Osteoblast (primary cell): ENCODE measurements around the gene RPS27L. TPM values are rescaled to one million over a fixed set of nuclear protein-coding genes. Genes with fewer than 3 reads are reported as not detected.

Experiments used
- DNase-seq: peaks from one replicate; pipeline ENCODE4 v3.0.0; 2011; ENCODE audit warnings: low spot score, mixed read lengths; ENCODE audit not compliant: insufficient read length; ENCODE audit errors: missing footprints
- H2AFZ ChIP-seq: 2 replicates; pipeline ENCODE4 v1.6.0; 2011; ENCODE audit warnings: mild to moderate bottlenecking, low read length
- H3K27ac ChIP-seq: 2 replicates; pipeline ENCODE4 v1.5.1; 2011; ENCODE audit warnings: mild to moderate bottlenecking, low read depth, low read length, moderate library complexity
- H3K27me3 ChIP-seq: 2 replicates; pipeline ENCODE4 v1.6.0; 2012; ENCODE audit warnings: mild to moderate bottlenecking, control low read depth, inconsistent platforms, low read length, moderate library complexity; ENCODE audit not compliant: insufficient read depth
- H3K36me3 ChIP-seq: 2 replicates; pipeline ENCODE4 v1.5.1; 2011; ENCODE audit warnings: mild to moderate bottlenecking, low read length, control low read depth, moderate library complexity; ENCODE audit not compliant: insufficient read depth
- H3K4me1 ChIP-seq: 2 replicates; pipeline ENCODE4 v1.5.1; 2011; ENCODE audit warnings: mild to moderate bottlenecking, low read length, control low read depth, moderate library complexity; ENCODE audit not compliant: insufficient read depth
- H3K4me2 ChIP-seq: 2 replicates; pipeline ENCODE4 v1.6.0; 2011; ENCODE audit warnings: mild to moderate bottlenecking, low read length; ENCODE audit not compliant: insufficient read depth
- H3K4me3 ChIP-seq: fragments of 200-600 bp; sonication (generic); 3 replicates; pipeline ENCODE4 v1.5.1; 2012; ENCODE audit warnings: mild to moderate bottlenecking, low read length, inconsistent platforms; ENCODE audit not compliant: insufficient read depth
- H3K79me2 ChIP-seq: 2 replicates; pipeline ENCODE4 v1.6.0; 2012; ENCODE audit warnings: mild to moderate bottlenecking, low read length, control low read depth, inconsistent platforms; ENCODE audit not compliant: insufficient read depth
- H3K9me3 ChIP-seq: 2 replicates; pipeline ENCODE4 v1.5.1; 2011; ENCODE audit warnings: low read depth, low read length, control low read depth
- H4K20me1 ChIP-seq: 2 replicates; pipeline ENCODE4 v1.6.0; 2012; ENCODE audit warnings: mild to moderate bottlenecking, low read length, control low read depth; ENCODE audit not compliant: insufficient read depth
- total RNA-seq: library from RNA; depleted of rRNA; stranded (reverse); fragments of >200 nt; gene quantifications from 2 replicates; pipeline ENCODE4 v1.2.3, GENCODE V29; 2012
- TF ChIP-seq, protein P1 (sequence below): IDR thresholded peaks from 2 replicates; pipeline ENCODE4 v1.5.1; 2011; ENCODE audit warnings: mild to moderate bottlenecking, low read depth, low read length, moderate library complexity; ENCODE audit errors: extremely low read depth

The RPS27L gene
- total RNA-seq, 1 donor, result 281 TPM

DNA sequence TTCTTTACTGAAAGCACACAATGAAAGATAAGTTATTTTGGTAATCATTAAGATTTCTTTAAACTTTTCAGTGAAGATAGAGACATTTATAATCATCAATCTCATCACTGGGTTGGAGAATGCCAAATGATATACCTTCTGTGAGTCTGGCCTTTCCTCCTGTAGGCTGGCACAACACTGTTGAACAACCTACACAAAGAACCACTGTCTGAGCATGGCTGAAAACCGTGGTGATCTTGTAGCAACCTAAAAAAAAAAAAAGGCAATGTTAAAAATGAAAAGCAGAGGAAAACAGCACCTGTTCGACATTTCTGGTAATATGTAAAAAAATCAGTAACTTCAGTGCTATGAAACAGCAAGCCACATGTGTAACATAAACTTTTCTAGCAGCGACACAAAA, 1.8 kb downstream of the RPS27L start:
- Histone ChIP-seq H3K27ac (peak overlapping the region; percentile 82), H2AFZ (no peak overlapping the region), H3K36me3 (peaks cover 41% of the 10 kb centered on the region), H3K27me3 (no peaks in the 10 kb centered on the region), H3K4me1 (peaks cover 23% of the 10 kb centered on the region), H4K20me1 (peaks cover 3% of the 10 kb centered on the region), H3K4me2 (peak overlapping the region; percentile 84), H3K9me3 (no peaks in the 10 kb centered on the region), H3K4me3 (peak overlapping the region; percentile 83), H3K79me2 (peaks cover 48% of the 10 kb centered on the region)
- no peak for DNase-seq
- TF ChIP-seq, protein P1, sequence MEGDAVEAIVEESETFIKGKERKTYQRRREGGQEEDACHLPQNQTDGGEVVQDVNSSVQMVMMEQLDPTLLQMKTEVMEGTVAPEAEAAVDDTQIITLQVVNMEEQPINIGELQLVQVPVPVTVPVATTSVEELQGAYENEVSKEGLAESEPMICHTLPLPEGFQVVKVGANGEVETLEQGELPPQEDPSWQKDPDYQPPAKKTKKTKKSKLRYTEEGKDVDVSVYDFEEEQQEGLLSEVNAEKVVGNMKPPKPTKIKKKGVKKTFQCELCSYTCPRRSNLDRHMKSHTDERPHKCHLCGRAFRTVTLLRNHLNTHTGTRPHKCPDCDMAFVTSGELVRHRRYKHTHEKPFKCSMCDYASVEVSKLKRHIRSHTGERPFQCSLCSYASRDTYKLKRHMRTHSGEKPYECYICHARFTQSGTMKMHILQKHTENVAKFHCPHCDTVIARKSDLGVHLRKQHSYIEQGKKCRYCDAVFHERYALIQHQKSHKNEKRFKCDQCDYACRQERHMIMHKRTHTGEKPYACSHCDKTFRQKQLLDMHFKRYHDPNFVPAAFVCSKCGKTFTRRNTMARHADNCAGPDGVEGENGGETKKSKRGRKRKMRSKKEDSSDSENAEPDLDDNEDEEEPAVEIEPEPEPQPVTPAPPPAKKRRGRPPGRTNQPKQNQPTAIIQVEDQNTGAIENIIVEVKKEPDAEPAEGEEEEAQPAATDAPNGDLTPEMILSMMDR, result no peak

DNA sequence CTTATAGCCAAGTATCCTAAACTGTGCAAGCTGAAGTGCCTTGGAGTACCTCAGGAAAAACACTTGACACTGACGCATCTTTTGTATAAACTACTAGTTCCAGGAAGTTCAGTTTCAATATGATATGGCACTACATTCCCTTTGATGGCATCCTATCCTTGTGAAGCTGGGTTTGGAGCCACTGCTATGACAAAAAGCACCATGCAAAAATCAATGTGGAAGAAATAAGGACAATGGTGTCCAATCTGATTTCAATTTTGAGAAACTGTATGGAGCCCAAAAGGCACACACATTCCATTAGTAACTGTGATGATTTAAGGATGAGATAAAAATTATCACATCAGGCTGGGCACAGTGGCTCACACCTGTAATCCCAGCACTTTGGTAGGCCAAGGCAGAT, 5.6 kb downstream of the RPS27L start:
- Histone ChIP-seq H3K9me3 (no peaks in the 10 kb centered on the region), H3K27ac (peak overlapping the region; percentile 4), H4K20me1 (peaks cover 3% of the 10 kb centered on the region), H3K27me3 (no peaks in the 10 kb centered on the region), H3K4me2 (no peak overlapping the region), H3K79me2 (peaks cover 32% of the 10 kb centered on the region), H2AFZ (no peak overlapping the region), H3K36me3 (peaks cover 70% of the 10 kb centered on the region), H3K4me1 (peaks cover 24% of the 10 kb centered on the region), H3K4me3 (no peak overlapping the region)
- no peak for DNase-seq
- TF ChIP-seq, protein P1, result no peak

DNA sequence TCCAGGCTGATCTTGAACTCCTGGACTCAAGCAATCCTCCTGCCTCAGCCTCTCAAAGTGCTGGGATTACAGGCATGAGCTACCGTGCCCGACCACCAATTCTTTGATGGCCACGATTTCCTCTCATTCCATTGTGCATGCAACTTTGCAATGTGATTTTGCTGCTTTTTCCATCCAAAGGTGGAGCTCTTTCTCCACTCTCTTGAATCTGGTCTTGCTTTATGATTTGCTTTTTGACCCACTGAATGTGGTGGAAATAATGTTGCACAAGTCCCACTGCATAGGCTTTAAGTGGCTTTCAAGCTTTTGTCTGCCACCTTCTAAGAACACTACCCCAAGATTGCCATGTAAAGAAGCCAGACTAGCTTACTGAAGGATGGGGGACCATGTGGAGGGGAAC, 10.6 kb downstream of the RPS27L start:
- TF ChIP-seq, protein P1, result peak; percentile 24
- H3K4me3 ChIP-seq, result no peak overlapping the region
- H3K79me2 ChIP-seq, result no peaks in the 10 kb centered on the region
- no peak for DNase-seq
- H4K20me1 ChIP-seq, result no peaks in the 10 kb centered on the region
- H3K4me2 ChIP-seq, result no peak overlapping the region
- H3K9me3 ChIP-seq, result no peaks in the 10 kb centered on the region
- H2AFZ ChIP-seq, result no peak overlapping the region
- H3K27me3 ChIP-seq, result no peaks in the 10 kb centered on the region
- H3K36me3 ChIP-seq, result peaks cover 64% of the 10 kb centered on the region
- H3K4me1 ChIP-seq, result peaks cover 5% of the 10 kb centered on the region
- H3K27ac ChIP-seq, result peak overlapping the region; percentile 32

DNA sequence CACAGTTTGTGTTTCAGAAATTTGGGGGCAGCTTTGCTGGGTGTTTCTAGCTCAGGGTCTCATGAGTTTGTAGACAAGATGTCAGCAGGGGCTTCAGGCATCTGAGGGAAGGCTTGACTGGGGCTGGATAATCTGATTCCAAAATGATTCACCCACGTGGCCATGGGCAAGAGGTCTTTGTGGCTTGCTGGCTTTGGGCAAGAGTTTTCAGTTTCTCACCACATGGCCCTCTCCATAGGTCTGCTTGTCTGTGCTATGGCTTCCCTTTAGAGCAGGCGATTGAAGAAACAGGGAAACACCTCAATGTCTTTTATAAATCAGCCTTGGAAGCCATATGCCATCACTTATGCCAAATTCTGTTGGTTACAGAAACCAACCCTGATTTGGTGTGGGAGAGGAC, 11.9 kb downstream of the RPS27L start:
- TF ChIP-seq, protein P1, result no peak
- Histone ChIP-seq H3K27ac (no peak overlapping the region), H4K20me1 (no peaks in the 10 kb centered on the region), H3K79me2 (peaks cover 2% of the 10 kb centered on the region), H3K9me3 (no peaks in the 10 kb centered on the region), H3K4me2 (no peak overlapping the region), H2AFZ (no peak overlapping the region), H3K4me3 (no peak overlapping the region), H3K4me1 (peaks cover 5% of the 10 kb centered on the region), H3K36me3 (peaks cover 62% of the 10 kb centered on the region), H3K27me3 (no peaks in the 10 kb centered on the region)
- no peak for DNase-seq
